Measurements from ENCODE around the gene IGLON5. TPM values are rescaled to one million over a fixed set of nuclear protein-coding genes. Genes with fewer than 3 reads are reported as not detected.

IGLON5 gene
- polyA plus RNA-seq, 1 donor (not counting 4 experiments of a cell fraction or from before 2014, with no cell fraction given) = not detected

GRCh38 chr19:51367565-51368365 is 56.3 kb downstream of the IGLON5 start:
- TF ChIP-seq CTCF (optimal IDR thresholded peaks at IDR 0.05 in 1 of 3, IDR thresholded peaks at IDR 0.05 in 1 of 3, conservative IDR thresholded peaks at IDR 0.05 in 1 of 3; ENCODE audit: extremely low read depth in 1 of 3, insufficient read depth in 2 of 3, low read length in 3 of 3) = no peak
- no peak for TF ChIP-seq EZH2 (IDR thresholded peaks at IDR 0.05; ENCODE audit: low read length)
- dilution Hi-C loops (cut with MboI; ENCODE audit: extremely low pct_ligation_motif_present, low sequenced_read_pairs) = no loop called here
- Histone ChIP-seq H3K27ac (ENCODE audit: control insufficient read depth, insufficient read depth, low read length) (peak overlapping the region; percentile 89), H4K20me1 (ENCODE audit: control insufficient read depth, extremely low read depth, insufficient read depth, low read length) (peaks cover 4% of the 10 kb centered on the region), H3K79me2 (ENCODE audit: control insufficient read depth, insufficient read depth, low read length) (peaks cover 14% of the 10 kb centered on the region), H3K9ac (ENCODE audit: control insufficient read depth, extremely low read depth, insufficient read depth, low read length) (peak overlapping the region; percentile 85), H3K9me1 (ENCODE audit: control insufficient read depth, extremely low read depth, insufficient read depth, low read length) (no peaks in the 10 kb centered on the region), H3K4me2 (ENCODE audit: control insufficient read depth, extremely low read depth, insufficient read depth, low read depth, low read length) (peak overlapping the region; percentile 98), H3K4me1 (ENCODE audit: control insufficient read depth, extremely low read depth, insufficient read depth, low read length) (peaks cover 20% of the 10 kb centered on the region), H3K36me3 (ENCODE audit: control insufficient read depth in 2 of 2, extremely low read depth in 1 of 2, insufficient read depth in 2 of 2, low read length in 2 of 2) (no peaks in the 10 kb centered on the region), H3K27me3 (ENCODE audit: control insufficient read depth, extremely low read depth, insufficient read depth, low read length) (no peaks in the 10 kb centered on the region), H3K9me3 (ENCODE audit: control insufficient read depth, low read depth, low read length) (no peaks in the 10 kb centered on the region), H3K4me3 (ENCODE audit: control insufficient read depth in 2 of 3, extremely low read depth in 1 of 3, insufficient read depth in 2 of 3, low read depth in 1 of 3, low read length in 3 of 3) (peak overlapping the region; percentile 54 to 90 (median 88)), H2AFZ (ENCODE audit: control insufficient read depth, low read length) (peak overlapping the region; percentile 94)
- FAIRE-seq = peak; percentile 60
- peak; percentile 93 for DNase-seq (ENCODE audit: low read depth, low spot score)

GRCh38 chr19:51368366-51369282 is 57.2 kb downstream of the IGLON5 start, which contains the start of gene CLDND2:
Gene CLDND2 (minus strand): TSS chr19:51369003. CDS start chr19:51368577, 426 bp downstream.
- Histone ChIP-seq H3K4me2 (ENCODE audit: control insufficient read depth, extremely low read depth, insufficient read depth, low read depth, low read length) (peak within 1 kb of the TSS; percentile 98), H3K4me3 (ENCODE audit: control insufficient read depth in 2 of 3, extremely low read depth in 1 of 3, insufficient read depth in 2 of 3, low read depth in 1 of 3, low read length in 3 of 3) (peak within 1 kb of the TSS; percentile 54 to 90 (median 88)), H3K9ac (ENCODE audit: control insufficient read depth, extremely low read depth, insufficient read depth, low read length) (peak within 1 kb of the TSS; percentile 65), H3K27me3 (ENCODE audit: control insufficient read depth, extremely low read depth, insufficient read depth, low read length) (no peaks in the 10 kb centered on the region), H3K4me1 (ENCODE audit: control insufficient read depth, extremely low read depth, insufficient read depth, low read length) (peaks cover 17% of the 10 kb centered on the region), H3K36me3 (ENCODE audit: control insufficient read depth in 2 of 2, extremely low read depth in 1 of 2, insufficient read depth in 2 of 2, low read length in 2 of 2) (no peaks in the 10 kb centered on the region), H3K9me1 (ENCODE audit: control insufficient read depth, extremely low read depth, insufficient read depth, low read length) (no peaks in the 10 kb centered on the region), H3K27ac (ENCODE audit: control insufficient read depth, insufficient read depth, low read length) (peak within 1 kb of the TSS; percentile 31), H4K20me1 (ENCODE audit: control insufficient read depth, extremely low read depth, insufficient read depth, low read length) (peaks cover 3% of the 10 kb centered on the region), H2AFZ (ENCODE audit: control insufficient read depth, low read length) (peak within 1 kb of the TSS; percentile 94), H3K9me3 (ENCODE audit: control insufficient read depth, low read depth, low read length) (no peaks in the 10 kb centered on the region), H3K79me2 (ENCODE audit: control insufficient read depth, insufficient read depth, low read length) (peaks cover 11% of the 10 kb centered on the region)
- DNase-seq (ENCODE audit: low read depth, low spot score) (no peak), FAIRE-seq (no peak)
- TF ChIP-seq CTCF (optimal IDR thresholded peaks at IDR 0.05 in 1 of 3, IDR thresholded peaks at IDR 0.05 in 1 of 3, conservative IDR thresholded peaks at IDR 0.05 in 1 of 3; ENCODE audit: extremely low read depth in 1 of 3, insufficient read depth in 2 of 3, low read length in 3 of 3) (no peak), EZH2 (IDR thresholded peaks at IDR 0.05; ENCODE audit: low read length) (no peak)
- dilution Hi-C loops (cut with MboI; ENCODE audit: extremely low pct_ligation_motif_present, low sequenced_read_pairs) = no loop called here
